ENCODE data around the gene POLRMT.
A peak's percentile ranks its signal among the peaks of the same experiment; 100 is the strongest.
"Not testable (repeated sequence)": the region's sequence is repeated elsewhere in the genome, so short reads cannot be mapped to it uniquely, and the experiment has no call there.

POLRMT gene

DNA sequence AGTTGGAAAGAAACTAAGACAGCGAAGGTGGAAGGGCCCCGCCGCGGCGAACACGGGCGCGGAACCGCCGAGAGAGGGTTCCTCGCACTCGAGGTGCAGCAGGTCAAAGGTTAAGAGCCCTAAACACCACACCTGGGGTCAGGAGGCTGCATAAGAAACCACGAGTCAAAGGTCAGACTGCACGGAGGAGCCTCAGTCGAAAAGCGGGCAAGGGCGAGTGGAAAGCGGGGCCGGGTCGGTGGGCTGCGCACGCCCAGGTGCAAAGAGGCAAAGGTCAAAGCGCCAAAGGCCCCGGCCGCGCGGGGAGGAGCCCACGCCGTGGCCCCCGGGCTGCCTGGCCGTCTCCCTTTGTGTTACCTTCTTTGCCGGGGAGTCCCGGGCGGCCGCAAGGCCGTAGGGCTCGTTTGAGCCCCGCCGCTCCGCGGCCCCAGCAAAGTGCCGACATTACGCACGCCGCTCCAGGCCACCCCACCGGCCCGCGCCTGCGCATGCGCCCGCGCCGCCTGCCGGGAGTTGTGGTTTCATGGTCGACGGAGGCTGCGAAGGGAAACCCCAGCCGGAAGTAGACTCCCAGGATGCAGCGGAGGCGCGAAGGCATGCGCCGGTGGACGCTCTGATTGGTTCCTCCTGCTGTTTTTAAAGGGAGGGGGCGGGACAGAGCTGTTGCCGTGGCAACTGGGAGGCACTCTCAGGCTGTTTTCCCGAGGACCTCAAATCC is at the start of gene POLRMT:
TSS of gene POLRMT (minus strand) at position 470 of the 718 bp plus-strand sequence. CDS start at position 445, 25 bp downstream.
- DNase-seq (ENCODE audit: low read depth), result peak; percentile 93

DNA sequence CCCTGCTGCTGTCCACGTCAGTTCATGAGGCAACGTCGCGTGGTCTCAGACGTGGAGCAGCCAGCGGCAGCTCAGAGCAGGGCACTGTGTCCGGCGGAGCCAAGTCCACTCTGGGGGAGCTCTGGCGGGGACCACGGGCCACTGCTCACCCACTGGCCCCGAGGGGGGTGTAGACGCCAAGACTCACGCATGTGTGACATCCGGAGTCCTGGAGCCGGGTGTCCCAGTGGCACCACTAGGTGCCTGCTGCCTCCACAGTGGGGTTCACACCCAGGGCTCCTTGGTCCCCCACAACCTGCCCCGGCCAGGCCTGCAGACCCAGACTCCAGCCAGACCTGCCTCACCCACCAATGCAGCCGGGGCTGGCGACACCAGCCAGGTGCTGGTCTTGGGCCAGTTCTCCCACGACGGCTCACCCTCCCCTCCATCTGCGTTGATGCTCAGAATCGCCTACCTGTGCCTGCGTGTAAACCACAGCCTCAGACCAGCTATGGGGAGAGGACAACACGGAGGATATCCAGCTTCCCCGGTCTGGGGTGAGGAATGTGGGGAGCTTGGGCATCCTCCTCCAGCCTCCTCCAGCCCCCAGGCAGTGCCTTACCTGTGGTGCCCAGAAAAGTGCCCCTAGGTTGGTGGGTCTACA is 49.5 kb upstream of the POLRMT start:
- no peak for DNase-seq (ENCODE audit: low read depth)

DNA sequence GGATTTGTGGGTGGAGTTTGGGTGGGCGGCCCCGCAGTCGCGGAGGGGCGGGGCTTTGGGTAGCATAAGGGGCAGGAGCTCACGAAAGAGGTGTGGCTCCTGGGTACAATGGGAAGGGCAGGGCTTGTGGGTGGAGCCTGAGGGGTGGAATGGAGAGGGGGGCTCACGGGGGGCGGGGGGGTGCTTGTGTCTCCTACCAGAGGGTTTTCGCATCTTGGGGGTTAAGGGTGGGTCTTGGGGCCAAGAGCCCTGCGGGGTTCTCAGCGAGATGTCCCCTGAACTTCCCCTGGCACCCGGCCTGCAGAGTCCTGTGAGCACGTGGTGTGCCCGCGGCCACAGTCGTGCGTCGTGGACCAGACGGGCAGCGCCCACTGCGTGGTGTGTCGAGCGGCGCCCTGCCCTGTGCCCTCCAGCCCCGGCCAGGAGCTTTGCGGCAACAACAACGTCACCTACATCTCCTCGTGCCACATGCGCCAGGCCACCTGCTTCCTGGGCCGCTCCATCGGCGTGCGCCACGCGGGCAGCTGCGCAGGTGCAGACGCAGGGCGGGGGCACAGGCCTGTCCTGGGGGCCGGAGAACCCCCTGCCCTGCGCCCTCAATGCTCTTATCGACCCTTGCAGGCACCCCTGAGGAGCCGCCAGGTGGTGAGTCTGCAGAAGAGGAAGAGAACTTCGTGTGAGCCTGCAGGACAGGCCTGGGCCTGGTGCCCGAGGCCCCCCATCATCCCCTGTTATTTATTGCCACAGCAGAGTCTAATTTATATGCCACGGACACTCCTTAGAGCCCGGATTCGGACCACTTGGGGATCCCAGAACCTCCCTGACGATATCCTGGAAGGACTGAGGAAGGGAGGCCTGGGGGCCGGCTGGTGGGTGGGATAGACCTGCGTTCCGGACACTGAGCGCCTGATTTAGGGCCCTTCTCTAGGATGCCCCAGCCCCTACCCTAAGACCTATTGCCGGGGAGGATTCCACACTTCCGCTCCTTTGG is 48.0 kb upstream of the POLRMT start:
- DNase-seq (ENCODE audit: low read depth), result no peak

DNA sequence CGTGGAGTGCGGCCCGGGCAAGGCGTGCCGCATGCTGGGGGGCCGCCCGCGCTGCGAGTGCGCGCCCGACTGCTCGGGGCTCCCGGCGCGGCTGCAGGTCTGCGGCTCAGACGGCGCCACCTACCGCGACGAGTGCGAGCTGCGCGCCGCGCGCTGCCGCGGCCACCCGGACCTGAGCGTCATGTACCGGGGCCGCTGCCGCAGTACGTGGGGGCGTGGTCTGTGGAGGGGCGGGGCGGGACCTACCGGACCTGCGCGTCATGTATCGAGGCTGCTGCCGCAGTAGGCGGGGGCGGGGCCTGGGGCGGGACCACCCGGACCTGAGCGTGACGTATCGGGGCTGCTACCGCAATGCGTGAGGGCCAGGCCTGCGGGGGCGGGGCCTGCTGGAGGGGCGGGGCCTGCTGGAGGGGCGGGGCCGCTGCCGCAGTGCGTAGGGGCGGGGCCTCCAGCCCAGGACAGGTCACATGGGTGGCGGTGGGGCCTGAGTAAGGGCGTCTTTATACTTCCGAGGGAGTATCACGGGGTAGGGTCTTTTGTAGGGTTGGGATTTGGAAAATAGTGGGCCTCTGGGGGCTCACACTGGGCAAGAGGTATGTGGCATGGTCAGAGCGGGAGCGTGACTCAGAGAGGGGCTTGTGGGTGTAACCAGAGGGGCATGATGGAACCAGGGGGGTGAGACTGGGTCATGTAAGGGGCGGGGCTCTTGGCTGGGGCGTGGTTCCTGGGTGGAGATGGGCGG is 47.1 kb upstream of the POLRMT start:
- DNase-seq (ENCODE audit: low read depth), result peak; percentile 100

DNA sequence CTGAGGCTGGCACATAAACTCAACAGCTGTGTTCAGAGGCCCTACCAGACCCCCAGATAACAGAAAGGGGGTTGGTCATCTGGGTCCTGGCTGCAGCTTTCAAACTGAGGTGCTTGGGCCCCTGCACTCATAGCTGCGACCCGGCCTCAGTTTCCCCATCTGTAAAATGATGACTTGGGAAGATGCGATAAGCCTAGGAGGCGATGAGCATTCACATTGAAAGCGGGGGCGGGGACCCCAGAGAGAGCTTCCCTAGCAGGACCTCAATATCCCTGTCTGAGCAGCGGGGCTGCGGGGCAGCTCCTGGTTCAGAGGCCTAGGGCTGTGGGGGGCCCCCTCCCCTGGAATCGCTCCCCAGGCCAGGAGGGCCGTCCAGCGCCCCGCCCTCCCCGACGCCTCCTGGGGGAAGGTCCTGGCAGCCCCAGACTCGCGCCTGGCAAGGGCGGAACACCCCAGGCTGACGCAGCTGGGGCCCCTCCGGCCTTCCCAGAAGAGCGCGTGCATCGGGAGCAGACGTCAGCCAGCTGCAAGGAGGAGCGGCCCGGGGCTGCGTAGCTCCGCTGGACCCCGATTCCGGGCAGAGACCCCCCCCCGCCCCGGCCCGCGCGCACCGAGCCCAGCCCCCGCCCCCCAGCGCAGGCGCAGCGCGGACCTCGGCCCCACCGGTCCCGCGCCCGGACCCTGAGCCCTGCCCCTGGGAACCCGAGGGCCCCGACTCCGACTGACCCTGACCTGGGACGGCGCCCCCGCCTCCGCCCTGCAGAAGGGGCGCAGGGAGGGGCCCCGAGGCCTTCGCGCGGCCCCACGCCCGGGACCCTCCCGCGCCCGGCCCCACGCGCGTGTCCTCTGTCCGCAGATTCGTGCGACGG is 46.3 kb upstream of the POLRMT start:
- no peak for DNase-seq (ENCODE audit: low read depth)

DNA sequence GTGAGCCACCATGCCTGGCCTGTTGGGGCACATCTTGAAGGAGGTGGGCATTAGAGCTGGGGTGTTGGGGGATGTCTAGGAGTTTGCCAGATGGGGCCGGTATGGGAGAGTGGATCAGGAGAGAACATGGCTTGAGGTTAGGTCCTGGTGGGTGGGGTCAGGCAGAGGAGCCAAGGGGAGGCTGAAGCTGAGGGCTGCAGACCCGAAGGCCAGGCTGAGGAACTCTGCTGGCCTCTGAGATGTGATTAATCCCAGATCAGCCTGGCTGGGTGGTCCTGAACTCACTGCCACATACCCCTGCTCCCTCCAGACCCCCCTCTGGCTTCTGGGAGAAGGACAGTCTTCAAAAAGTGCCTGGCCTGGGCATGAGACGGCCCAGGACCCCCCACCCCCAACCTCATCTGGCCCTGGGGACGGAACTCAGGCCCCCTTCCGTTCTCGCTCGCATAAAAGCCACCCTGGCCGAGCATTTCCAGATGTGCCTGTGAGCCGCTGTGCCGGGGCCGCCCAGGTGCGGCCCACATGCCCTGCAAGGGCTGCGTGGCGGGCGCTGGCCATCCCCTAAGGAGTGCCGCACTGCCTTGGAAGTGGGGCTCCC is 45.6 kb upstream of the POLRMT start:
- DNase-seq (ENCODE audit: low read depth), result no peak

DNA sequence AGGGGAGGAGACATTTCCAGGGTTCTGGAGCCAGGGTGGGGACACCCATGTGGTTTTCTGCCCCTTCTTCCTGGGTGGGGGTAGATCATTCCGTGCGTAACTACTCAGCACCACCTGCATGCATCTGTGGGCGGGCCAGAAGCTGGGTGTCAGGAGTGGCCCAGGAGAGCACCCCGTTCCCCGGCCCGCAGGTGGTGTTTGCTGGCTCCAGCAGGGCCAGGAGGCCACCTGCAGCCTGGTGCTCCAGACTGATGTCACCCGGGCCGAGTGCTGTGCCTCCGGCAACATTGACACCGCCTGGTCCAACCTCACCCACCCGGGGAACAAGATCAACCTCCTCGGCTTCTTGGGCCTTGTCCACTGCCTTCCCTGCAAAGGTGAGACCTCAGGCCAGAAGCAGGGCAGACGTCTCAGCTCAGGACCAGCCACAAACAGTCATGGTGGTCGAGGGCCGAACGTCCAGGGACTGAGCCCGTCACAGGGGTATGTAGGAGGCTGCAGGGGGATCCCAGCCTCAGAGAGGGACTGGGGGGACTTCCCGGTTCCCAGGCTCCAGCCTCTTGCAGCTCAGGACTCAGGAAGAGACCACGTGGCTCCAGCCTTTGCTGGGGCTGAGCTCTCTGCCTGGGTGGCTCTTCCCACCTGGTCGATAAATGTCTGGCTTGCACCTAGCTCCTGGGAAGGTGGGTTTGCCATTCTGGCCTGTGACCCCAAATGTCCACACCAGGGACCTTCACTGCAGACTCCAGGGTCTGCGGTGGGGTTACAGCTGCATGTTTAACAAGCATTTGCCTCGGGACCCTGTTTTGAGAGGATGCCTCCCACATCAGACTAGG is 44.5 kb upstream of the POLRMT start:
- DNase-seq (ENCODE audit: low read depth), result no peak

DNA sequence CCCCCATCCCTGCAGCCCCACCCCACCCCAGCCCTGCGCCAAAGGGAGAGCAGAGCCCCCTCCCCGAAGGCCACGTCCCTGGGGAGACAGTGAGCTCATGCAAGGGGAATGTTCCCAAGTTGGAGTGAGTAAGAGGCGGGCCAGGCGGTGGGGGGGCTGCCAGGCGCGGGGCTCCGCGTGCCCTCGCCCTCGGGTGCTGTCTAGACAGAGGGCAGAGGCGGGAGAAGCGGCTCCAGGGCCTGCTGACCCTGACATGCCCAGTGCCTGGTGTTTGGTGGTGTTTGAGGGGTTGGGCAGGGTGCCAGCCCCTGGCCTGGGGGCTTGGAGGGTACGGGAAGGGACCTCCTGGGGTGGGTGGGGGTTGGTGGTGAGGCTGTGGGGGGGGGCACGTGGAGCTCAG is 43.9 kb upstream of the POLRMT start:
- DNase-seq (ENCODE audit: low read depth), result no peak

DNA sequence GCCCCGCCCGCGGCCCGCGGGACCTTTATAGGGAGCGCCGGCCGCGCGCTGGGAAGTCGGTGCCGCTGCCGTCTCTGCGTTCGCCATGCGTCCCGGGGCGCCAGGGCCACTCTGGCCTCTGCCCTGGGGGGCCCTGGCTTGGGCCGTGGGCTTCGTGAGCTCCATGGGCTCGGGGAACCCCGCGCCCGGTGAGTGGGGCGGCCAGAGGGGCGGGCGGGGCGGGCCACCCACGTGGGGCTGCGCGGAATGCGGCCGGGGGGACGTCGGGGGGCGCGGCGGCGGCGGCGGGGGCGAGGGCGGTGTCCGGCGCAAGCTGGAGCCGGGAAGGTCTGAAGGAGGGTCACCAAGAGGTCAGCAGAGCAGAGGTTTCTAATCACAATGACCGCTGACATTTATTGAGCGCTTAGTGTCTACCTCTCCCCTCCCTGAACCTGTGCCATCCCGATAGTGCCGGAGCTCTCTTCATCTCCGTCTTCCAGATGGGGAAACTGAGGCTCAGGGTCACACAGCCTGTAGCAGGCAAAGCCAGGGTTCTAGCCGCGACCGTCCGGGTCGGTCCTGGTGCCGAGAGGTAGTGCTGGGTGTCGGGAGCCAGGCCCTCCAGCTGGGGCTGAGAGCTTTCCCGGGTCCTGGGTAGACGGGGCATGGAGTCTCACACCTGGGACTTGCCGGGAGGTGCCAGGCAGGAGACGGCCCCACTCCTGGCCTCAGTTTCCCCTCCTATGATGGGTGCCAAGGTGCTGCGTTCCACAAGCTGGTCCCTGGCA is 43.2 kb upstream of the POLRMT start, which contains the start of gene FSTL3:
TSS of gene FSTL3 (plus strand) at position 54 of the 767 bp plus-strand sequence. CDS start at position 86, 32 bp downstream.
- DNase-seq (ENCODE audit: low read depth), result no peak

DNA sequence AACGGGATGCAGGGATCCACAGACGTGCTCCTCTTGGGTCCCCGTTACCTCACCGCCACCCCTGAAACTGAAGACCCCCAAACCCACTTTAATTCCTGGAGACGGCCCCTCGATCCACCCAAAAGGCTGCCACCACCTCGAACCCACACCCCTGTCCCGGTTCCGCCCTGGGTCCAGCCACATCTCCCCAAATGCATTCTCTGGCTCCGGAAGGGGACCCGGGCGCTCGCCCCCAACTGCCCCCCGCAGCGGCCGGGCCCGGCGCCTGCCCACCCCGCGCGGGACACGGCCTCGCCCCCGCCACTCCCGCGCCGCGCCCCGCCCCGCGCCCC is 42.6 kb upstream of the POLRMT start:
- no peak for DNase-seq (ENCODE audit: low read depth)

DNA sequence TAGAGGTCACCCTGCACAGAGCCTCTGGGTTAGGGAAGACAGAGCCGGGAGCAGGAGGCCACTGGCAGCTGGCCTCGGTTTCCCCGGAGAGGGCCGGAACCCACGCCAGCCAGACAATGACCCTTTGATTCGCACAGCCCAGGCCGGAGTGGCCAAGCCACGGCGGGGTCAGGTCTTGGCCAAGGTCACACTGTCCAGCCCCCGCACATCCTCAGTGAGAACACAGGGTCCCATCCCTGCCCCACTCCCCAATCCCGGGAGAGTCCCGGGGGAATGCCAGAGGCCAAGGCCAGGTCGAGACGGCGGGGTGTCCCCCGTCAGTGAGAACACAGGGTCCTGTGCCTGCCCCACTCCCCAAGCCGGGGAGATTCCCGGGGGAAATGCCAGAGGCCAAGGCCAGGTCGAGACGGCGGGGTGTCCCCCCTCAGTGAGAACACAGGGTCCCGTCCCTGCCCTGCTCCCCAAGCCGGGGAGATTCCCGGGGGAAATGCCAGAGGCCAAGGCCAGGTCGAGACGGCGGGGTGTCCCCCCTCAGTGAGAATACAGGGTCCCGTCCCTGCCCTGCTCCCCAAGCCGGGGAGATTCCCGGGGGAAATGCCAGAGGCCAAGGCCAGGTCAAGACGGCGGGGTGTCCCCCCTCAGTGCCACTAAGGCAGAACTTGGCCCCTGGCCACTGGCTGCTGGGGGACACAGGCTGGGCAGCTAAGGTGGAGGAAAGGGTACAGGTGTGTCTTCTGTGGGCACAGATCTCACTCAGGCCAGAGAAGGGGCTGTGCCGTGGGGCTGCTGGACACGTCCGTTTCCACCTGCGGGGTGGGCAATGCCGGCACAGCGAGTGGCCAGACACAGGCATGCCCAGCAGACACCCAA is 41.2 kb upstream of the POLRMT start:
- DNase-seq (ENCODE audit: low read depth), result no peak

DNA sequence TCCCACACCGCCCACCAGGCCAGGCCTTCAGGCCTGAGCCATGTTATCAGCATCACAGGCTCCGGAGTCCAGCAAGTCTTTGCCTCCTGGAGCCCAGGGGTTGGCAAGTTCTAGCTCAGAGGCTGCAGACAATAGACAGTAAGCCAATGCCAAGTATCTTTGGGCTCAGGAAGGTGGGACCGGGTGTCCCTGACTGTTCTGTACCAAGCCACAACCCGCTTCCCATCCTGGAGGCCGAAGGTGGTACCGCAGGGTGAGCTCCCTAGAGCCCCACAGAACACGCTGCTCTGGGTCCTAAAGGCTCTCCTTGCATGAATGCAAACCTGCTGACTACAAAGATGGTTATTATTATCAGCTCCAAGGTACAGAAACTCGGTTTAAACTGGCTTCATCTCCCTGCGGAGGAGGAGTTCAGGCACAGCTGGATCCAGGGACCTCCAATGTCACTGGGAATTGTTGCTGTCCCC is 37.3 kb upstream of the POLRMT start:
- DNase-seq (ENCODE audit: low read depth), result no peak

DNA sequence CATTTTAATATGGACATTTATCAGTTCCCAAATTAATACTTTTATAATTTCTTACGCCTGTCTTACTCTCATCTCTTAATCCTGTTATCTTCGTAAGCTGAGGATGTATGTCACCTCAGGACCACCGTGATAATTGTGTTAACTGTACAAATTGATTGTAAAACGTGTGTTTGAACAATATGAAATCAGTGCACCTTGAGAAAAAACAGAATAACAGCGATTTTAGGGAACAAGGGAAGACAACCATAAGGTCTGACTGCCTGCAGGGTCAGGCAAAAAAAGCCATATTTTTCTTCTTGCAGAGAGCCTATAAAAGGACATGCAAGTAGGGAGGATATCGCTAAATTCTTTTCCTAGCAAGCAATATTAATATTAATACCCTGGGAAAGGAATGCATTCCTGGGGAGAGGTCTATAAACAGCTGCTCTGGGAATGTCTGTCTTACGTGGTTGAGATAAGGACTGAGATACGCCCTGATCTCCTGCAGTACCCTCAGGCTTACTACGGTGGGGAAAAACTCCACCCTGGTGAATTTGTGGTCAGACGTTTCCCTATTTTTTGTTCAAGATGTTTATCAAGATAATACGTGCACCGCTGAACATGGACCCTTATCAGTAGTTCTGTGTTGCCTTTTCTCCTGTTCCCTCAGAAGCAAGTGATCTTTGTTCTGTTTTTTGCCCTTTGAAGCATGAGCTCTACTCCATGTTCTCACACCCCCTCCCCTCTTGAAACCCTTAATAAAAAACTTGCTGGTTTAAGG is 35.5 kb upstream of the POLRMT start:
- not testable (repeated sequence) for DNase-seq (ENCODE audit: low read depth)

DNA sequence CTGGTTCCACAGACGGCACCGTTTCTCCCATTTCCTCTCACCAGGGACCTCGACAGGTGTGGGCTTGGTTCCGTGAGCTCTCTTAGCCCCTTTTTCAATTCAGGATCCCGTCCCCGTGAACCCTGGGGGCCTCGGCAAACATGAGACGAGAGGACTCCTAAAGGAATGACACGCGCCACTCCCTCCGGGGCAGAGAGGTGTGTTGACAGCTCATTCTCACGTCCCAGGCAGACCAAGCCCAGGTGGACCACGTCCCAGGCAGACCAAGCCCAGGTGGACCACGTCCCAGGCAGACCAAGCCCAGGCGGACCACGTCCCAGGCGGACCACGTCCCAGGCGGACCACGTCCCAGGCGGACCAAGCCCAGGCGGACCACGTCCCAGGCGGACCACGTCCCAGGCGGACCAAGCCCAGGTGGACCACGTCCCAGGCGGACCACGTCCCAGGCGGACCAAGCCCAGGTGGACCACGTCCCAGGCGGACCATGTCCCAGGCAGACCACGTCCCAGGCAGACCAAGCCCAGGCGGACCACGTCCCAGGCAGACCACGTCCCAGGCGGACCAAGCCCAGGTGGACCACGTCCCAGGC is 33.7 kb upstream of the POLRMT start:
- DNase-seq (ENCODE audit: low read depth), result not testable (repeated sequence)

DNA sequence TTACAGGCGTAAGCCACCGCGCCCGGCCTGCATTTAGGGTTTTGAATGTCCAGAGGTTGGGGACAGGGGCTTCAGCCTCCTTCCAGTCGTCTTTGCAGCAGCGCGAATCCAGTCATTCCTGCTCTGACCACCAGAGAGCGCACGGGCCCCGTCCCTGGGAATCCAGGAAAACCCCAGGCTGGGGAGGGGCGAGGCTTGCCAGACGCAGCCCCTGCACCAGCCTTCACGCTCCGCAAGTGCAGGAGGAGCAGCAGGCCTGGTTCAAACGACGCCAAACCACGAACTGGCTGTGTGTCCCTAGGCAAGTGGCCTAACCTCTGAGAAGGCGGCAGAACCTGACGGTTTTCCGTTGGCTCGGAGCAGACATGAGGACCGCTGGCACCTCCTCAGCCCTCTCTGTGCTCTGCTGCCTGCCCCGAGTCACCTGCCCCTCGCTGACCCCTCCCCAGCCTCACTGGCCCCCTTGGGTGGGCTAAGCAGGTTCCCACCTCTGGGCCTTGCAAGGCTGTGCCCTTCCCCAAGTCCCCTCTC is 31.6 kb upstream of the POLRMT start:
- peak; percentile 70 for DNase-seq (ENCODE audit: low read depth)

DNA sequence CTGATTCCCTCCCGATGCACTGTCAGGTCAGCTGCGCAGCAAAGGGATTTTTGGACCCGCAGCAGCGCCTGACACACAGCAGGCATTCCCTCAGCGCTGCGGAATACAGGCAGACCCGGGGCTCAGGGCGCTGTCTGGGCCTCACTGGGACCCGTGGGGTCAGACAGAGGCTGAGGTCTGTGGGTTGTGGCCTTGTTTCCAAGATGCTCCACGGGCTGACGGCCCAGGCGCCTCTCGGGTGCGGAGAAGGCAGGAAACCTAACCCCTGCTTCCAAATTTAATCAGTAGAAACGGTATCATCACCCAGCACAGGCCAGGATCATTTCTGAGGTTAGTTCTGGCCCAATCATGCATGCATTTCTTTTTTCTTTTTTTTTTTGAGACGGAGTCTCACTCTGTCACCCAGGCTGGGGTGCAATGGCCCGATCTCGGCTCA is 30.4 kb upstream of the POLRMT start:
- no peak for DNase-seq (ENCODE audit: low read depth)

Measured in stimulated activated CD8-positive, alpha-beta memory T cell treated with anti-CD3 and anti-CD28 coated beads, Interleukin-4, amount 100 ng/mL, for 24 hours (primary cell).